ENCODE results near the gene NECTIN3. TPM values are rescaled to one million over a fixed set of nuclear protein-coding genes. Genes with fewer than 3 reads are reported as not detected.

The NECTIN3 gene
- total RNA-seq, 1 experiment from 2014 or later: 53.7 TPM

DNA sequence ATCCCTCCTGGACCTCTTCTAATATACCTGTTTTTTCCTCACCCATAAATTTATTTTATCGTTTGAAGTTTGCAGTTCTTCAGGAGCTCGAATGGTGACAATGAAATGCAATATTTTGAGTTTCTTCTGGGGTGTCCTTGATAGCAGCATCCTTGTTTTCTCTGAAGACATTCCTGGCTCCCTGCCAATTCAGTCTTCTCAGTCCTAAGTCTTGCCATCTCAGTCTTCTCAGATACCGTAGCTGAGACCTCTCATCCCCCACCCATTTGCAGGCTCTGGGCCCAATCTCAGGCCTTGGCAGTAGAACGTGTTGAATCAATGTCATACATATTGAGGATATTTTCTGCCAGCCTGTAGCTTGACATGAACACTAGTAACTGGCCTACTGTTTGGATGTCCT lies 140.9 kb downstream of the NECTIN3 start:
- Histone ChIP-seq H3K4ac (ENCODE audit: low read depth, low read length) (no peak overlapping the region), H2AFZ (ENCODE audit: low read length) (no peak overlapping the region), H2BK20ac (ENCODE audit: low read depth, low read length, poor library complexity, severe bottlenecking) (no peak overlapping the region), H3K18ac (ENCODE audit: insufficient read length, low read depth, low read length) (no peak overlapping the region), H3K4me2 (ENCODE audit: insufficient read depth, insufficient read length, low read length) (no peak overlapping the region), H3K9me3 (ENCODE audit: control insufficient read depth, low read depth, low read length) (no peaks in the 10 kb centered on the region), H3K14ac (ENCODE audit: insufficient read depth, low read length) (no peak overlapping the region), H3K79me2 (ENCODE audit: insufficient read depth, low read length) (no peaks in the 10 kb centered on the region), H3K27me3 (ENCODE audit: insufficient read depth, low read length) (no peaks in the 10 kb centered on the region), H4K20me1 (ENCODE audit: control insufficient read depth, insufficient read depth, insufficient read length) (no peaks in the 10 kb centered on the region), H3K4me1 (ENCODE audit: insufficient read depth, low read length) (peaks cover 3% of the 10 kb centered on the region; the same call in 1 of the 2 replicates), H2AK5ac (ENCODE audit: insufficient read length, low read length) (no peak overlapping the region), H2BK12ac (ENCODE audit: insufficient read length, low read depth, low read length) (no peak overlapping the region), H3K9ac (ENCODE audit: extremely low read depth, insufficient read length, low read length) (no peak overlapping the region), H3K27ac (ENCODE audit: insufficient read length, low read depth, low read length) (no peak overlapping the region), H3K23ac (ENCODE audit: insufficient read length, low read depth, low read length) (no peak overlapping the region), H4K91ac (ENCODE audit: insufficient read length, low read depth, low read length) (no peak overlapping the region), H3K23me2 (ENCODE audit: insufficient read length, low read depth, low read length, poor library complexity, severe bottlenecking) (no peaks in the 10 kb centered on the region), H3T11ph (ENCODE audit: low read length) (no peak overlapping the region), H3K79me1 (ENCODE audit: insufficient read depth, low read depth, low read length, poor library complexity, severe bottlenecking) (no peaks in the 10 kb centered on the region), H2BK15ac (ENCODE audit: low read depth, low read length) (no peak overlapping the region), H2BK120ac (ENCODE audit: low read depth, low read length, poor library complexity, severe bottlenecking) (no peak overlapping the region), H3K56ac (ENCODE audit: insufficient read length, low read depth, low read length) (no peak overlapping the region), H4K5ac (ENCODE audit: insufficient read length, low read depth, low read length) (no peak overlapping the region), H2BK5ac (ENCODE audit: insufficient read length, low read length) (no peak overlapping the region), H4K8ac (replicated peaks; ENCODE audit: insufficient read length, low read depth, low read length) (no peak overlapping the region)
- no peak overlapping the region for H3K4me3 Mint-ChIP-seq
- H3K4me1 Mint-ChIP-seq: no peaks in the 10 kb centered on the region
- TF ChIP-seq, protein P1, sequence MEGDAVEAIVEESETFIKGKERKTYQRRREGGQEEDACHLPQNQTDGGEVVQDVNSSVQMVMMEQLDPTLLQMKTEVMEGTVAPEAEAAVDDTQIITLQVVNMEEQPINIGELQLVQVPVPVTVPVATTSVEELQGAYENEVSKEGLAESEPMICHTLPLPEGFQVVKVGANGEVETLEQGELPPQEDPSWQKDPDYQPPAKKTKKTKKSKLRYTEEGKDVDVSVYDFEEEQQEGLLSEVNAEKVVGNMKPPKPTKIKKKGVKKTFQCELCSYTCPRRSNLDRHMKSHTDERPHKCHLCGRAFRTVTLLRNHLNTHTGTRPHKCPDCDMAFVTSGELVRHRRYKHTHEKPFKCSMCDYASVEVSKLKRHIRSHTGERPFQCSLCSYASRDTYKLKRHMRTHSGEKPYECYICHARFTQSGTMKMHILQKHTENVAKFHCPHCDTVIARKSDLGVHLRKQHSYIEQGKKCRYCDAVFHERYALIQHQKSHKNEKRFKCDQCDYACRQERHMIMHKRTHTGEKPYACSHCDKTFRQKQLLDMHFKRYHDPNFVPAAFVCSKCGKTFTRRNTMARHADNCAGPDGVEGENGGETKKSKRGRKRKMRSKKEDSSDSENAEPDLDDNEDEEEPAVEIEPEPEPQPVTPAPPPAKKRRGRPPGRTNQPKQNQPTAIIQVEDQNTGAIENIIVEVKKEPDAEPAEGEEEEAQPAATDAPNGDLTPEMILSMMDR (conservative IDR thresholded peaks at IDR 0.05): no peak
- peaks cover 0 to 1% (median 0%) of the 10 kb centered on the region in 3 experiments; a peak in 1 of 7 replicates for H3K36me3 Mint-ChIP-seq (ENCODE audit: insufficient read depth in 1 of 3, low read depth in 3 of 3)
- peaks cover 4% of the 10 kb centered on the region; the same call in 1 of the 2 replicates for H3K27me3 Mint-ChIP-seq (ENCODE audit: low read depth)
- H3K27ac Mint-ChIP-seq: no peak overlapping the region
- H3K9me3 Mint-ChIP-seq: no peaks in the 10 kb centered on the region
- WGBS (ENCODE audit: extremely low coverage, insufficient read length, low lambda C conversion rate): no CpG with 5 or more reads among the region's 4 CpGs
- DNase-seq: no peak
